Trophoblast cell (in vitro differentiated cells and primary cell): ENCODE results near the gene CSF1.

ENCODE experiments used
- DNase-seq, 2 donors: peaks; one replicate each; pipeline ENCODE4 v3.0.0-alpha.2; 2016
- H2AFZ ChIP-seq: 2 replicates; pipeline ENCODE4 v1.6.1; 2013; ENCODE audit warnings: low read length, moderate library complexity, mild to moderate bottlenecking; ENCODE audit not compliant: insufficient read depth, poor library complexity
- H2AK5ac ChIP-seq: 2 replicates; pipeline ENCODE4 v1.6.1; 2013; ENCODE audit warnings: mild to moderate bottlenecking, low read length
- H2BK120ac ChIP-seq: 2 replicates; pipeline ENCODE4 v1.6.1; 2013; ENCODE audit warnings: low read length, mild to moderate bottlenecking, moderate library complexity; ENCODE audit not compliant: insufficient read depth, poor library complexity
- H2BK12ac ChIP-seq: 2 replicates; pipeline ENCODE4 v1.6.1; 2013; ENCODE audit warnings: mild to moderate bottlenecking, low read length, moderate library complexity
- H2BK5ac ChIP-seq: 2 replicates; pipeline ENCODE4 v1.6.1; 2013; ENCODE audit warnings: low read length, low read depth, moderate library complexity, mild to moderate bottlenecking; ENCODE audit not compliant: poor library complexity
- H3K14ac ChIP-seq: 2 replicates; pipeline ENCODE4 v1.6.1; 2013; ENCODE audit warnings: mild to moderate bottlenecking, low read length
- H3K18ac ChIP-seq: 2 replicates; pipeline ENCODE4 v1.6.1; 2013; ENCODE audit warnings: mild to moderate bottlenecking, low read length
- H3K23ac ChIP-seq: 2 replicates; pipeline ENCODE4 v1.6.1; 2013; ENCODE audit warnings: low read length
- H3K27ac ChIP-seq: 2 replicates; pipeline ENCODE4 v1.5.1; 2013; ENCODE audit warnings: low read depth, mild to moderate bottlenecking, inconsistent platforms, low read length, moderate library complexity
- H3K27me3 ChIP-seq: 2 replicates; pipeline ENCODE4 v1.6.1; 2013; ENCODE audit warnings: inconsistent platforms, mild to moderate bottlenecking, low read length, moderate library complexity; ENCODE audit not compliant: insufficient read depth
- H3K36me3 ChIP-seq, 2 experiments: 1 replicate in 1 of 2; 2 replicates in 1 of 2; pipeline ENCODE4 v1.6.1; 2013; ENCODE audit warnings: low read length in 2 of 2, mild to moderate bottlenecking in 2 of 2, moderate library complexity in 1 of 2; ENCODE audit not compliant: insufficient read depth in 2 of 2, control insufficient read depth in 1 of 2
- H3K4ac ChIP-seq: 2 replicates; pipeline ENCODE4 v1.6.1; 2013; ENCODE audit warnings: low read depth, mild to moderate bottlenecking, low read length, moderate library complexity
- H3K4me1 ChIP-seq, 2 experiments: 1 replicate in 1 of 2; 2 replicates in 1 of 2; pipeline ENCODE4 v1.6.1; 2013; ENCODE audit warnings: low read length in 2 of 2, mild to moderate bottlenecking in 2 of 2, moderate library complexity in 1 of 2; ENCODE audit not compliant: insufficient read depth in 2 of 2, control insufficient read depth in 1 of 2
- H3K4me2 ChIP-seq: 2 replicates; pipeline ENCODE4 v1.6.1; 2013; ENCODE audit warnings: inconsistent platforms, mild to moderate bottlenecking, low read length, moderate library complexity
- H3K4me3 ChIP-seq: 2 replicates; pipeline ENCODE4 v1.5.1; 2013; ENCODE audit warnings: mild to moderate bottlenecking, low read depth, low read length, inconsistent platforms
- H3K79me1 ChIP-seq: one replicate; pipeline ENCODE4 v1.6.1; 2013; ENCODE audit warnings: low read length
- H3K79me2 ChIP-seq: 2 replicates; pipeline ENCODE4 v1.6.1; 2013; ENCODE audit warnings: low read length, mild to moderate bottlenecking; ENCODE audit not compliant: control insufficient read depth, insufficient read depth, poor library complexity
- H3K9ac ChIP-seq: 2 replicates; pipeline ENCODE4 v1.6.1; 2013; ENCODE audit warnings: mild to moderate bottlenecking, low read length
- H3K9me3 ChIP-seq: 2 replicates; pipeline ENCODE4 v1.6.1; 2013; ENCODE audit warnings: low read depth, mild to moderate bottlenecking, control low read depth, inconsistent platforms, low read length; ENCODE audit not compliant: insufficient read depth
- H4K12ac ChIP-seq: 2 replicates; pipeline ENCODE4 v1.6.1; 2013; ENCODE audit warnings: low read depth, mild to moderate bottlenecking, low read length, moderate library complexity
- H4K8ac ChIP-seq: 2 replicates; pipeline ENCODE4 v1.6.1; 2013; ENCODE audit warnings: low read depth, mild to moderate bottlenecking, low read length, moderate library complexity
- H4K91ac ChIP-seq: one replicate; pipeline ENCODE4 v1.6.1; 2013; ENCODE audit warnings: low read depth, mild to moderate bottlenecking, low read length, moderate library complexity
- WGBS: extraction: QIAGEN DNeasy Blood & Tissue Kit; methylation state at CpG from one replicate; pipeline ENCODE4 v1.1.7; 2013; ENCODE audit warnings: missing lambda C conversion rate; ENCODE audit not compliant: insufficient read length, insufficient coverage; ENCODE audit errors: extremely low coverage; 5-methylcytosine and 5-hydroxymethylcytosine counted together

The CSF1 gene

DNA sequence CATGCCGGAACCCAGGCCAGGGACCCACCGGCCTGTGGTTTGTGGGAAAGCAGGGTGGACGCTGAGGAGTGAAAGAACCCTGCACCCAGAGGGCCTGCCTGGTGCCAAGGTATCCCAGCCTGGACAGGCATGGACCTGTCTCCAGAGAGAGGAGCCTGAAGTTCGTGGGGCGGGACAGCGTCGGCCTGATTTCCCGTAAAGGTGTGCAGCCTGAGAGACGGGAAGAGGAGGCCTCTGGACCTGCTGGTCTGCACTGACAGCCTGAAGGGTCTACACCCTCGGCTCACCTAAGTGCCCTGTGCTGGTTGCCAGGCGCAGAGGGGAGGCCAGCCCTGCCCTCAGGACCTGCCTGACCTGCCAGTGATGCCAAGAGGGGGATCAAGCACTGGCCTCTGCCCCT, 18.5 kb downstream of the CSF1 start:
- H3K4me2 ChIP-seq: no peak overlapping the region
- peaks cover 1% of the 10 kb centered on the region for H3K79me2 ChIP-seq
- peak overlapping the region; percentile 9 for H2BK120ac ChIP-seq
- H2BK5ac ChIP-seq: peak overlapping the region; percentile 7
- H3K4me1 ChIP-seq: peaks cover 33 to 40% of the 10 kb centered on the region in 2 experiments
- no CpG with 5 or more reads among the region's 11 CpGs for WGBS
- H2AFZ ChIP-seq: no peak overlapping the region
- H3K23ac ChIP-seq: no peak overlapping the region
- H4K12ac ChIP-seq: no peak overlapping the region
- H4K91ac ChIP-seq: peak overlapping the region; percentile 41
- no peak overlapping the region for H3K4me3 ChIP-seq
- no peak overlapping the region for H3K27ac ChIP-seq
- H3K18ac ChIP-seq: peak overlapping the region; percentile 37
- DNase-seq: no peak
- H3K27me3 ChIP-seq: no peaks in the 10 kb centered on the region
- H3K9ac ChIP-seq: no peak overlapping the region
- H3K4ac ChIP-seq: no peak overlapping the region
- H2AK5ac ChIP-seq: peak overlapping the region; percentile 20
- peaks cover 17% of the 10 kb centered on the region for H3K79me1 ChIP-seq
- H2BK12ac ChIP-seq: peak overlapping the region; percentile 26
- peaks cover 46 to 47% of the 10 kb centered on the region in 2 experiments for H3K36me3 ChIP-seq
- H3K9me3 ChIP-seq: no peaks in the 10 kb centered on the region
- peak overlapping the region; percentile 11 for H3K14ac ChIP-seq
- peak overlapping the region; percentile 23 for H4K8ac ChIP-seq

DNA sequence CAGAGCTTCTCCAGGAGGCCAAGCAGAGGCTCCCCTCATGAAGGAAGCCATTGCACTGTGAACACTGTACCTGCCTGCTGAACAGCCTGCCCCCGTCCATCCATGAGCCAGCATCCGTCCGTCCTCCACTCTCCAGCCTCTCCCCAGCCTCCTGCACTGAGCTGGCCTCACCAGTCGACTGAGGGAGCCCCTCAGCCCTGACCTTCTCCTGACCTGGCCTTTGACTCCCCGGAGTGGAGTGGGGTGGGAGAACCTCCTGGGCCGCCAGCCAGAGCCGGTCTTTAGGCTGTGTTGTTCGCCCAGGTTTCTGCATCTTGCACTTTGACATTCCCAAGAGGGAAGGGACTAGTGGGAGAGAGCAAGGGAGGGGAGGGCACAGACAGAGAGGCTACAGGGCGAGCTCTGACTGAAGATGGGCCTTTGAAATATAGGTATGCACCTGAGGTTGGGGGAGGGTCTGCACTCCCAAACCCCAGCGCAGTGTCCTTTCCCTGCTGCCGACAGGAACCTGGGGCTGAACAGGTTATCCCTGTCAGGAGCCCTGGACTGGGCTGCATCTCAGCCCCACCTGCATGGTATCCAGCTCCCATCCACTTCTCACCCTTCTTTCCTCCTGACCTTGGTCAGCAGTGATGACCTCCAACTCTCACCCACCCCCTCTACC, 19.1 kb downstream of the CSF1 start:
- Histone ChIP-seq H4K8ac (no peak overlapping the region), H3K4ac (no peak overlapping the region), H2BK5ac (peak overlapping the region; percentile 1), H2AK5ac (peak overlapping the region; percentile 78), H3K9ac (no peak overlapping the region), H4K12ac (no peak overlapping the region), H3K18ac (peak overlapping the region; percentile 8), H3K4me2 (no peak overlapping the region), H4K91ac (peak overlapping the region; percentile 69), H3K79me2 (peaks cover 1% of the 10 kb centered on the region), H3K4me3 (no peak overlapping the region), H2AFZ (no peak overlapping the region), H3K9me3 (no peaks in the 10 kb centered on the region), H2BK12ac (peak overlapping the region; percentile 58), H3K79me1 (peaks cover 19% of the 10 kb centered on the region), H3K36me3 (peaks cover 40 to 42% of the 10 kb centered on the region in 2 experiments), H3K14ac (peak overlapping the region; percentile 10), H3K27me3 (no peaks in the 10 kb centered on the region), H3K4me1 (peaks cover 30 to 34% of the 10 kb centered on the region in 2 experiments), H3K27ac (no peak overlapping the region), H3K23ac (no peak overlapping the region), H2BK120ac (peak overlapping the region; percentile 65)
- no peak for DNase-seq
- no CpG with 5 or more reads among the region's 11 CpGs for WGBS

DNA sequence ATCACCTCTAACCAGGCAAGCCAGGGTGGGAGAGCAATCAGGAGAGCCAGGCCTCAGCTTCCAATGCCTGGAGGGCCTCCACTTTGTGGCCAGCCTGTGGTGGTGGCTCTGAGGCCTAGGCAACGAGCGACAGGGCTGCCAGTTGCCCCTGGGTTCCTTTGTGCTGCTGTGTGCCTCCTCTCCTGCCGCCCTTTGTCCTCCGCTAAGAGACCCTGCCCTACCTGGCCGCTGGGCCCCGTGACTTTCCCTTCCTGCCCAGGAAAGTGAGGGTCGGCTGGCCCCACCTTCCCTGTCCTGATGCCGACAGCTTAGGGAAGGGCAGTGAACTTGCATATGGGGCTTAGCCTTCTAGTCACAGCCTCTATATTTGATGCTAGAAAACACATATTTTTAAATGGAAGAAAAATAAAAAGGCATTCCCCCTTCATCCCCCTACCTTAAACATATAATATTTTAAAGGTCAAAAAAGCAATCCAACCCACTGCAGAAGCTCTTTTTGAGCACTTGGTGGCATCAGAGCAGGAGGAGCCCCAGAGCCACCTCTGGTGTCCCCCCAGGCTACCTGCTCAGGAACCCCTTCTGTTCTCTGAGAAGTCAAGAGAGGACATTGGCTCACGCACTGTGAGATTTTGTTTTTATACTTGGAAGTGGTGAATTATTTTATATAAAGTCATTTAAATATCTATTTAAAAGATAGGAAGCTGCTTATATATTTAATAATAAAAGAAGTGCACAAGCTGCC, 19.8 kb downstream of the CSF1 start:
- Histone ChIP-seq H4K12ac (no peak overlapping the region), H2BK5ac (peak overlapping the region; percentile 1), H2BK120ac (peak overlapping the region; percentile 65), H3K9me3 (no peaks in the 10 kb centered on the region), H4K8ac (no peak overlapping the region), H3K4me1 (peaks cover 29 to 33% of the 10 kb centered on the region in 2 experiments), H3K14ac (peak overlapping the region; percentile 31), H3K4ac (no peak overlapping the region), H3K4me2 (no peak overlapping the region), H2AK5ac (peak overlapping the region; percentile 78), H3K27ac (peak overlapping the region; percentile 53), H3K9ac (no peak overlapping the region), H3K79me2 (peaks cover 1% of the 10 kb centered on the region), H3K4me3 (peak overlapping the region; percentile 5), H3K27me3 (no peaks in the 10 kb centered on the region), H2AFZ (no peak overlapping the region), H3K79me1 (peaks cover 19% of the 10 kb centered on the region), H3K36me3 (peaks cover 34 to 35% of the 10 kb centered on the region in 2 experiments), H3K18ac (peak overlapping the region; percentile 51), H4K91ac (peak overlapping the region; percentile 69), H2BK12ac (peak overlapping the region; percentile 58), H3K23ac (no peak overlapping the region)
- DNase-seq: no peak
- WGBS: no CpG with 5 or more reads among the region's 9 CpGs

DNA sequence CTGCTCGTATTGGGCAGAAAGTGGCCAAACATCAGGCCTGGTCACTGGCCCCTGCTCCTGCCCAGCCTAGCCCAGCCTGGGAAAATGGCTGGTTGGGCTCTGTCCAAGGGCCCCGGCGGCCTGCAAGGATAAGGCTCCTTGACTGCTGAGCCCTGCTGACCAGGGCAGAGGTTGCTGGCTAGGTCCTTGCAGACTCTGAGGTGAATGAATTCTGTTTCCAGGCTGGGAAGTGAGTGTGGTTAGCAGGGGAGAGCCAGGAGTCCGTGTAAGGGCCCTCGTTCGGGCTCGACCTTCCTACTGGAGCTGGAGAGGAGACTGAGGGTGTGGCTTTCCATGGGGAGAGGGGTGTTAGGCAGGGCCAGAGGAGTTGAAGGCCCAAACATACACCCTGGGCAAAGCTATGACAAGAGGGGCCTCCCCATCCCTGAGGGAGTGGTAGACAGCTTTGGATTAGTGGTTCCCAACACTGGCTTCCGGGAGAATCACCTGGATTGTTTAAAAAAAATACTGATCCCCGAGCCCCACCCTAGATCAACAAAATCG, 20.6 kb downstream of the CSF1 start:
- Histone ChIP-seq H3K27me3 (no peaks in the 10 kb centered on the region), H3K27ac (peak overlapping the region; percentile 62), H3K18ac (peak overlapping the region; percentile 46), H3K4me1 (peaks cover 29 to 33% of the 10 kb centered on the region in 2 experiments), H3K79me2 (peaks cover 1% of the 10 kb centered on the region), H3K14ac (peak overlapping the region; percentile 71), H2BK120ac (peak overlapping the region; percentile 65), H2AFZ (peak overlapping the region; percentile 32), H3K23ac (no peak overlapping the region), H2BK12ac (peak overlapping the region; percentile 83), H3K9me3 (no peaks in the 10 kb centered on the region), H2BK5ac (peak overlapping the region; percentile 68), H3K36me3 (peaks cover 28% of the 10 kb centered on the region in 2 experiments), H4K12ac (no peak overlapping the region), H4K91ac (peak overlapping the region; percentile 74), H3K79me1 (peaks cover 19% of the 10 kb centered on the region), H4K8ac (peak overlapping the region; percentile 63), H3K4me3 (no peak overlapping the region), H3K4me2 (no peak overlapping the region), H3K4ac (peak overlapping the region; percentile 54), H3K9ac (no peak overlapping the region), H2AK5ac (no peak overlapping the region)
- DNase-seq: peak; percentile 96 to 97
- no CpG with 5 or more reads among the region's 10 CpGs for WGBS
